Activated naive CD4-positive, alpha-beta T cell treated with anti-CD3 and anti-CD28 coated beads, Interleukin-2, amount 10 ng/mL, durations not matched to agents 7 days and 5 days (primary cell): ENCODE measurements around the gene SUPT20H.

ENCODE experiments used
- CTCF ChIA-PET: fragments of 350-600 bp; sonication (Branson Sonifier 250); formaldehyde crosslinking; loops from one replicate; lab custom pipeline; 2021; ENCODE audit warnings: antibody characterized with exemption; lab: Charles Lee
- DNase-seq: peaks from one replicate; pipeline ENCODE4 v3.0.0-alpha.2; 2020
- H3K27ac Mint-ChIP-seq: one replicate; pipeline ENCODE4 v1.8.0; 2021; ENCODE audit warnings: mild to moderate bottlenecking, moderate library complexity, mixed read lengths
- H3K27me3 Mint-ChIP-seq: one replicate; pipeline ENCODE4 v1.8.0; 2021; ENCODE audit warnings: mild to moderate bottlenecking, mixed read lengths
- H3K36me3 Mint-ChIP-seq: one replicate; pipeline ENCODE4 v1.8.0; 2021; ENCODE audit warnings: mixed read lengths
- H3K4me1 Mint-ChIP-seq: one replicate; pipeline ENCODE4 v1.8.0; 2021; ENCODE audit warnings: mixed read lengths
- H3K4me3 Mint-ChIP-seq: one replicate; pipeline ENCODE4 v1.8.0; 2021; ENCODE audit warnings: mild to moderate bottlenecking, moderate library complexity, mixed read lengths
- H3K9me3 Mint-ChIP-seq: one replicate; pipeline ENCODE4 v1.8.0; 2021; ENCODE audit warnings: mixed read lengths

Gene SUPT20H

GRCh38 chr13:37009692-37010091 is 49.8 kb downstream of the SUPT20H start:
- H3K9me3 Mint-ChIP-seq = no peaks in the 10 kb centered on the region
- peaks cover 15% of the 10 kb centered on the region for H3K4me1 Mint-ChIP-seq
- no peak overlapping the region for H3K4me3 Mint-ChIP-seq
- H3K27ac Mint-ChIP-seq = peak overlapping the region; percentile 30
- H3K27me3 Mint-ChIP-seq = no peaks in the 10 kb centered on the region
- DNase-seq = no peak
- H3K36me3 Mint-ChIP-seq = peaks cover 62% of the 10 kb centered on the region
- CTCF ChIA-PET = no interaction called here

DNA sequence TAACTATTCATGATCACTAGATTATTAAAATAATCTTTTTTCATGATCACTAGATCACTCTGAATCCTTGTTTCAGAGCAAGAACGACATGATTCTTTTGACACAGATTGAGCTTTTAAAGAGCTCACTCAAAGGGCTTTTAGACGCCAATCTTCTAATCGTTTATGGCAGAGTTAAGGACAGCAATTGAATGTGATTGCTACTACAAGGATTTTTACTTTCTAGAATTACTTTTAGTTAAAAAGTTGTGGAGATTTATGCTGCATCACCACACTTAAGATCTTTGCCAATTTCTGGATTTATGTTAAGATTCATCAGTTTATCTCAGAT is 57.6 kb downstream of the SUPT20H start:
- peak overlapping the region; percentile 100 for H3K27ac Mint-ChIP-seq
- DNase-seq = no peak
- H3K36me3 Mint-ChIP-seq = peaks cover 38% of the 10 kb centered on the region
- H3K4me1 Mint-ChIP-seq = peaks cover 43% of the 10 kb centered on the region
- H3K27me3 Mint-ChIP-seq = peaks cover 9% of the 10 kb centered on the region
- no peaks in the 10 kb centered on the region for H3K9me3 Mint-ChIP-seq
- H3K4me3 Mint-ChIP-seq = peak overlapping the region; percentile 99
- CTCF ChIA-PET = no interaction called here

GRCh38 chr13:36999054-36999714 is 60.3 kb downstream of the SUPT20H start, which contains the start of gene ALG5:
Gene ALG5 (minus strand): TSS chr13:36999340. CDS start chr13:36999300, 40 bp downstream.
- Mint-ChIP-seq H3K27ac (peak within 1 kb of the TSS; percentile 100), H3K4me1 (peaks cover 41% of the 10 kb centered on the region), H3K27me3 (peaks cover 9% of the 10 kb centered on the region), H3K4me3 (peak within 1 kb of the TSS; percentile 99), H3K9me3 (no peaks in the 10 kb centered on the region), H3K36me3 (peaks cover 30% of the 10 kb centered on the region)
- peak; percentile 93 for DNase-seq
- CTCF ChIA-PET = interaction anchor here (2.3 kb wide), 1 partner anchor 17 kb away, joined by 6 read pairs; no protein-coding TSS in a partner anchor

GRCh38 chr13:36998624-36999041 is 60.9 kb downstream of the SUPT20H start:
- peaks cover 40% of the 10 kb centered on the region for H3K4me1 Mint-ChIP-seq
- DNase-seq = peak; percentile 37
- CTCF ChIA-PET = interaction anchor here (1.1 to 2.3 kb wide), 2 partner anchors 16 to 141 kb away, joined by 3 to 6 read pairs; no protein-coding TSS in a partner anchor
- peak overlapping the region; percentile 99 for H3K4me3 Mint-ChIP-seq
- H3K27ac Mint-ChIP-seq = peak overlapping the region; percentile 100
- peaks cover 9% of the 10 kb centered on the region for H3K27me3 Mint-ChIP-seq
- H3K36me3 Mint-ChIP-seq = peaks cover 33% of the 10 kb centered on the region
- H3K9me3 Mint-ChIP-seq = no peaks in the 10 kb centered on the region

- no peaks in the 10 kb centered on the region for H3K9me3 Mint-ChIP-seq
- no peak for DNase-seq
- H3K27me3 Mint-ChIP-seq = peaks cover 9% of the 10 kb centered on the region
- H3K27ac Mint-ChIP-seq = peak overlapping the region; percentile 100
- H3K36me3 Mint-ChIP-seq = peaks cover 32% of the 10 kb centered on the region
- CTCF ChIA-PET = interaction anchor here (0.7 to 2.3 kb wide), 3 partner anchors 9 to 140 kb away, joined by 3 to 6 read pairs (median 3); no protein-coding TSS in a partner anchor
- H3K4me3 Mint-ChIP-seq = peak overlapping the region; percentile 99
- H3K4me1 Mint-ChIP-seq = peaks cover 37% of the 10 kb centered on the region
These were observed 61.6 kb downstream of the SUPT20H start for GRCh38 chr13:36997716-36998427.

DNA sequence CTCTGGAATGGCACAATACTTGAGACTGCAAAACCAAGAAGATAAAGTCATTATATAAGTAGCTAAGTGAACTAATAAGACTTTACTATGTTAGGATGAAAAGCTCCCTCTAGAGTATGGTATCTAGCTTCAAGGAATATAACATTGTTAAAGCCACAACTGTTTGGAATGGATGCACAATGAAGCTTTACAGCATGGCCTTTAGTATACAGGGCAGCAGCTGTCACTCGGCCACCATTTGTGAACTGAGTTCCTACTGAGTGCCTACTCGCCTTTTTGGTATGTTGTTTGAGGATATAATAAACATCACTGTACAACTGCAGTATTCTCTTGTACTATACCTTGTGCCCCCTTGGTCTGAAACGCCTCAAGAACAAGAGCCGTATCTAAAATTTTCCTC is 67.1 kb downstream of the SUPT20H start:
- Mint-ChIP-seq H3K36me3 (peaks cover 55% of the 10 kb centered on the region), H3K9me3 (no peaks in the 10 kb centered on the region), H3K27me3 (no peaks in the 10 kb centered on the region), H3K4me3 (no peak overlapping the region), H3K4me1 (peaks cover 14% of the 10 kb centered on the region), H3K27ac (no peak overlapping the region)
- no peak for DNase-seq
- CTCF ChIA-PET = interaction anchor here (3.3 kb wide), 1 partner anchor 11 kb away, joined by 20 read pairs; no protein-coding TSS in a partner anchor

DNA sequence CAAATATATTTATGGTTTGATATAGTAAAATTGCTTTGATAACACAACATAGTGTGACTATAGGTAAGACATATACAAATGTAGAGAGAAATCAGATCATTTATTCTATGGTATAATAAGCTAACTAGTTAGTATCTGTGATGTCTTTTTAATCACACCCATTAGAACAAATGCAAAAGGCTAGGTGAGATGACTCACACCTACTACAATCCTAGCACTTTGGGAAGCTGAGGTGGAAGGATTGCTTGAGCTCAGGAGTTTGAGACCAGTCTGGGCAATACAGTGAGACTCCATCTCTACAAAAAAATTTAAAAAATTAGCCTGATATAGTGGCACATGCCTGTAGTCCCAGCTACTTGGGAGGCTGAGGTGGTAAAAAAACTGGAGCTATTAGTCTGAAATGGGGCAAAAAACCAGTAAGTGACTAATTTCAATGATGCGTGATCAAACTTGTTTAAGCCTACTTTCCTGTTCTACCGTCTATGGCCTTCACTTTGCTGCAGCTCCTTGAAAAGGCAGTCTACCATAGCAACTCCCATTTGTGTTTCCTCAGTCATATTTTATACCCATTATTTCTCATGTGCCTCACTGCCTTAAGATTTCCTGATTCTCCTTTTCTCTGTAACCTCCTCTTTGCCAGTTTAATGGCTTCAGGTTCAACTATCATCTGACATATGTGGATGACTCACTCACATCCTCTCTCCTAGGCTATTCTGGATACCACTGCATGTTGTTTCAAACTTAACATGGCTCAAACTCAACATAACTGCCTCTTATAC is 72.8 kb downstream of the SUPT20H start:
- Mint-ChIP-seq H3K4me1 (no peaks in the 10 kb centered on the region), H3K4me3 (no peak overlapping the region), H3K27ac (no peak overlapping the region), H3K27me3 (no peaks in the 10 kb centered on the region), H3K36me3 (peaks cover 48% of the 10 kb centered on the region), H3K9me3 (no peaks in the 10 kb centered on the region)
- no peak for DNase-seq
- CTCF ChIA-PET = interaction anchor here (0.6 kb wide), 2 partner anchors 16 to 161 kb away, joined by 3 read pairs; no protein-coding TSS in a partner anchor

DNA sequence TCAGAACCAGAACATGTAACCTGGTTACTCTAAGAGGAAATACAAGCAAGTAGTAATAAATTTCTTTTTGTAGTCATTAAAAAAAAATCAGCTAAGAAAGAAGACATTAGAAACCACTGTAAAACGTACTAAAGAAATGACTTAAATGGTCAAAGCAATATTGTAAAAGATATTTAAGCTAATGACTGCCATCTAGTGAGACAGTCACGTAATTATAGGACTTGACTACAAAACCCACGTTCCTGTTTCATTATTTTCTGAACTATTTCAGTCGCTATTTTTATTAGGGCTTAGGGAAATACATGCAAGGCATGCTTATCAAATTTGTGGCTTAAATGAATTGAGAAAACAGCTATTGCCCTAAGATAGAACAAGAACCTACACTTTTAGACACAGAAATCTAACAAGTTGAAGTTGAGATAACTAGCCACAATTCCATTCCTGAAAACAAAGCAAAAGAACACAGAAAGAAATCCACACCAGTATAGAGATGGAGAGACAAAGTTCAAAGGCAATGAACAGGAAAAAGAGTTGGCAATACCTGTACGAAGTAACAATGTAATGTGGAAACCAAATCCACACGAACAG is 78.2 kb downstream of the SUPT20H start:
- Mint-ChIP-seq H3K9me3 (no peaks in the 10 kb centered on the region), H3K36me3 (peaks cover 29% of the 10 kb centered on the region), H3K4me3 (no peak overlapping the region), H3K27me3 (no peaks in the 10 kb centered on the region), H3K4me1 (peaks cover 3% of the 10 kb centered on the region), H3K27ac (peak overlapping the region; percentile 28)
- DNase-seq = no peak
- CTCF ChIA-PET = interaction anchor here (1.1 to 3.9 kb wide), 9 partner anchors 10 to 698 kb away, joined by 3 to 45 read pairs (median 6); no protein-coding TSS in a partner anchor

- H3K4me1 Mint-ChIP-seq = peaks cover 6% of the 10 kb centered on the region
- DNase-seq = no peak
- CTCF ChIA-PET = interaction anchor here (0.9 kb wide), 1 partner anchor 10 kb away, joined by 3 read pairs; no protein-coding TSS in a partner anchor
These were observed 80.0 kb downstream of the SUPT20H start for GRCh38 chr13:36979361-36980050.

DNA sequence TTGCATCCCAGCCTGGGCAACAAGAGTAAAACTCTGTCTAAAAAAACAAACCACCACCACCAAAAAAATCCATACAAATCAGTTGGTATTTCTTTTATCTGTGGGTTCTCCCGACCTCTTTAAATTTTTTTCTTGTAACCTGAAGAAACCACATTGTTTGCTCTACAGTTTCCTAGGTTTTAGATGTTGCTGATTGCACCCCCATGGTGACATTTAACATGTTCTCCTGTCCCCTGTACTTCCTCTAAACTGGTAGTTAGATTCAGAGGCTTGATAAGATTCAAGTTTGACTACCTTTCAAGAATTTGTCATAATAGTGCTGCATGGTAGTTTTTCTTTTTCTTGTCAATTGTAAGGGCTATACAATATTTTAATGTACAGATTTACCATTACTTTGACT is 84.3 kb downstream of the SUPT20H start:
- Mint-ChIP-seq H3K4me1 (peaks cover 3% of the 10 kb centered on the region), H3K27ac (no peak overlapping the region), H3K4me3 (no peak overlapping the region), H3K9me3 (peaks cover 5% of the 10 kb centered on the region), H3K27me3 (no peaks in the 10 kb centered on the region), H3K36me3 (peaks cover 42% of the 10 kb centered on the region)
- CTCF ChIA-PET = no interaction called here
- DNase-seq = no peak

More at GRCh38 chr13:36979361-36980050, 80.0 kb downstream of the SUPT20H start:
- Mint-ChIP-seq H3K4me3 (no peak overlapping the region), H3K27me3 (no peaks in the 10 kb centered on the region), H3K9me3 (peaks cover 5% of the 10 kb centered on the region), H3K36me3 (peaks cover 37% of the 10 kb centered on the region), H3K27ac (no peak overlapping the region)

- no peak for DNase-seq
- no peaks in the 10 kb centered on the region for H3K27me3 Mint-ChIP-seq
- H3K4me1 Mint-ChIP-seq = peaks cover 3% of the 10 kb centered on the region
- peaks cover 5% of the 10 kb centered on the region for H3K9me3 Mint-ChIP-seq
- H3K4me3 Mint-ChIP-seq = no peak overlapping the region
- peaks cover 43% of the 10 kb centered on the region for H3K36me3 Mint-ChIP-seq
- H3K27ac Mint-ChIP-seq = no peak overlapping the region
- CTCF ChIA-PET = no interaction called here
These were observed 85.7 kb downstream of the SUPT20H start for GRCh38 chr13:36973621-36974295.

GRCh38 chr13:36973009-36973408 is 86.5 kb downstream of the SUPT20H start:
- CTCF ChIA-PET = no interaction called here
- Mint-ChIP-seq H3K36me3 (peaks cover 48% of the 10 kb centered on the region), H3K27me3 (no peaks in the 10 kb centered on the region), H3K27ac (no peak overlapping the region), H3K9me3 (peaks cover 5% of the 10 kb centered on the region), H3K4me1 (peaks cover 3% of the 10 kb centered on the region), H3K4me3 (no peak overlapping the region)
- no peak for DNase-seq

GRCh38 chr13:36966404-36966803 is 93.1 kb downstream of the SUPT20H start:
- CTCF ChIA-PET = no interaction called here

More at GRCh38 chr13:36966404-36966803, 93.1 kb downstream of the SUPT20H start:
- H3K36me3 Mint-ChIP-seq = peaks cover 42% of the 10 kb centered on the region
- no peak overlapping the region for H3K27ac Mint-ChIP-seq
- H3K4me3 Mint-ChIP-seq = no peak overlapping the region
- H3K27me3 Mint-ChIP-seq = no peaks in the 10 kb centered on the region
- no peak for DNase-seq
- no peaks in the 10 kb centered on the region for H3K4me1 Mint-ChIP-seq
- H3K9me3 Mint-ChIP-seq = no peaks in the 10 kb centered on the region
